ENCODE data around the gene MT1E.
"Not testable (repeated sequence)": the region's sequence is repeated elsewhere in the genome, so short reads cannot be mapped to it uniquely, and the experiment has no call there.

The MT1E gene

GRCh38 chr16:56647641-56648431 is 22.3 kb downstream of the MT1E start:
- no peak for FAIRE-seq

GRCh38 chr16:56649271-56649670 is 23.7 kb downstream of the MT1E start:
- FAIRE-seq = no peak

- no peak for FAIRE-seq
Observed at GRCh38 chr16:56649820-56650219, 24.2 kb downstream of the MT1E start.

- FAIRE-seq = no peak
Observed at GRCh38 chr16:56651586-56651985, 26.0 kb downstream of the MT1E start, which contains the start of gene MT1B. Gene MT1B, plus strand, starts transcription at chr16:56651886. Its CDS starts 68 bp downstream, at chr16:56651954.

- FAIRE-seq = no peak
Observed at GRCh38 chr16:56652600-56652999, 27.0 kb downstream of the MT1E start.

GRCh38 chr16:56653218-56653617 is 27.6 kb downstream of the MT1E start:
- no peak for FAIRE-seq

GRCh38 chr16:56657555-56658326 is 32.2 kb downstream of the MT1E start, which contains the start of gene MT1F:
Gene MT1F, plus strand, starts transcription at chr16:56657959. Its CDS starts 100 bp downstream, at chr16:56658059.
- FAIRE-seq = no peak

GRCh38 chr16:56658327-56658875 is 32.8 kb downstream of the MT1E start:
- no peak for FAIRE-seq

GRCh38 chr16:56662357-56663354 is 37.1 kb downstream of the MT1E start:
- FAIRE-seq = no peak

GRCh38 chr16:56664506-56664905 is 38.9 kb downstream of the MT1E start:
- no peak for FAIRE-seq

- FAIRE-seq = not testable (repeated sequence)
Observed at GRCh38 chr16:56665286-56666261, 40.0 kb downstream of the MT1E start.

GRCh38 chr16:56667581-56668571 is 42.3 kb downstream of the MT1E start, which contains the start of gene MT1G:
Gene MT1G, minus strand, starts transcription at chr16:56668065. Its CDS starts 72 bp downstream, at chr16:56667993.
- no peak for FAIRE-seq

- FAIRE-seq = no peak
Observed at GRCh38 chr16:56669005-56669839, 43.6 kb downstream of the MT1E start, which contains the start of gene MT1H. Gene MT1H, plus strand, starts transcription at chr16:56669814. Its CDS starts 71 bp downstream, at chr16:56669885.

GRCh38 chr16:56669840-56670619 is 44.4 kb downstream of the MT1E start:
- no peak for FAIRE-seq

- FAIRE-seq = no peak
Observed at GRCh38 chr16:56670620-56670934, 45.0 kb downstream of the MT1E start.

GRCh38 chr16:56671691-56672090 is 46.1 kb downstream of the MT1E start:
- not testable (repeated sequence) for FAIRE-seq

- FAIRE-seq = not testable (repeated sequence)
Observed at GRCh38 chr16:56672171-56672570, 46.6 kb downstream of the MT1E start.
